ENCODE measurements around the gene CYB5RL. TPM values are rescaled to one million over a fixed set of nuclear protein-coding genes. Genes with fewer than 3 reads are reported as not detected.

The CYB5RL gene
- total RNA-seq, 2 donors from 2014 or later, result 8.7 to 9.0 TPM

DNA sequence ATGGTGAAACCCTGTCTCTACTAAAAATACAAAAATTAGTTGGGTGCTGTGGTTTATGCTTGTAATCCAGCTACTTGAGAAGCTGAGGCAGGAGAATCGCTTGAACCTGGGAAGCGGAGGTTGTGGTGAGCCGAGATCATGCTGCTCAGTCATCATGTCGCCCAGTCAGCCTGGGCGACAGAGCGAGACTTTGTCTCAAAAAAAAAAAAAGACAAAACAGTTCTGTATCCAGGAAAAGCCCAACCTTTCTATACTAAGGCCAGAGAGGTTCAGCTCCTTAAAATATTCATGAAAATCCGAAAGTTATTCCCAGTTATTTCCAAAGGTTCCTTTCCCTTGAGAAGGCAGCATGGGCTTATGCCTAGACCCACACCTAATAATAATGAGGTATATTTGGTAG is 4.4 kb upstream of the CYB5RL start:
- H3K27me3 ChIP-seq (replicated peaks; ENCODE audit: insufficient read depth), result no peaks in the 10 kb centered on the region
- H3K27ac ChIP-seq, result no peak overlapping the region
- DNase-seq (ENCODE audit: low spot score) (no peak), ATAC-seq (ENCODE audit: insufficient number of reproducible peaks, low FRiP score, low read depth) (no peak)
- peaks cover 25% of the 10 kb centered on the region for H3K36me3 ChIP-seq
- TF ChIP-seq CTCF (IDR thresholded peaks at IDR 0.05), result no peak
- H3K9me3 ChIP-seq, result no peaks in the 10 kb centered on the region
- H3K4me3 ChIP-seq, result no peak overlapping the region
- peaks cover 13 to 21% of the 10 kb centered on the region in 2 donors for H3K4me1 ChIP-seq (ENCODE audit: control insufficient read depth in 1 of 2, low read depth in 2 of 2)

DNA sequence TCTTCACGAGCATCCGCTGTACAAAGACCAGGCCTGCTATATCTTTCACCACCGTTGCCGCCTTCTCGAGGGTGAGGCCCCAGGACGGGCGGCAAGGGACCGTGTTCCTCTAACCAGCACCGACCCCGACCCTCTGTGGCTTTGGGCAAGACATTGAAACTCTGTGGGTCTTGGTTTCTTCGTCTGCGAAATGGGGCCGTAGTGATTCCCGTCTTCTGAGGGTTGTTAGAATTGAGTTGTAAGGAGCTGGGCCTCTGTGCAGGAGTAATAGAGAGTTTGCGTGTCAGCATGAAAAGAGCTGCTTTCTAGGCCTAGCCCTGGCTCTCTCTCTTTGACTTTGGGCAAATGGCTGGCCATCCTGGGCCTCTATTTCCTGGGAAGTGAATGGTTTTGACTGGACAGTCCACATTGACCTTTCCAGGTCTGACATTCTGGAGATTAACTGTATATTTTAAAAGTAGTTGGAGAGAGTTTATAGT is 728 bp upstream of the CYB5RL start:
- no peak for ATAC-seq (ENCODE audit: insufficient number of reproducible peaks, low FRiP score, low read depth)
- Histone ChIP-seq H3K4me3 (peak overlapping the region; percentile 88), H3K36me3 (peaks cover 17% of the 10 kb centered on the region), H3K4me1 (ENCODE audit: control insufficient read depth in 1 of 2, low read depth in 2 of 2) (peaks cover 15 to 26% of the 10 kb centered on the region in 2 donors), H3K27me3 (replicated peaks; ENCODE audit: insufficient read depth) (no peaks in the 10 kb centered on the region), H3K27ac (peak overlapping the region; percentile 43 to 57), H3K9me3 (no peaks in the 10 kb centered on the region)
- no peak for TF ChIP-seq CTCF (IDR thresholded peaks at IDR 0.05)
- no peak for DNase-seq (ENCODE audit: low spot score)

- DNase-seq (ENCODE audit: low spot score) (no peak), ATAC-seq (ENCODE audit: insufficient number of reproducible peaks, low FRiP score, low read depth) (no peak)
- H3K9me3 ChIP-seq, result no peaks in the 10 kb centered on the region
- peaks cover 17% of the 10 kb centered on the region for H3K36me3 ChIP-seq
- peaks cover 15 to 26% of the 10 kb centered on the region in 2 donors for H3K4me1 ChIP-seq (ENCODE audit: control insufficient read depth in 1 of 2, low read depth in 2 of 2)
- H3K27me3 ChIP-seq (replicated peaks; ENCODE audit: insufficient read depth), result no peaks in the 10 kb centered on the region
- H3K27ac ChIP-seq, result peak overlapping the region in 1 of 2 donors; percentile 37
- H3K4me3 ChIP-seq, result peak overlapping the region; percentile 88
- no peak for TF ChIP-seq CTCF (IDR thresholded peaks at IDR 0.05)
Measured at GRCh38 chr1:54199151-54199764, 572 bp downstream of the CYB5RL start.

DNA sequence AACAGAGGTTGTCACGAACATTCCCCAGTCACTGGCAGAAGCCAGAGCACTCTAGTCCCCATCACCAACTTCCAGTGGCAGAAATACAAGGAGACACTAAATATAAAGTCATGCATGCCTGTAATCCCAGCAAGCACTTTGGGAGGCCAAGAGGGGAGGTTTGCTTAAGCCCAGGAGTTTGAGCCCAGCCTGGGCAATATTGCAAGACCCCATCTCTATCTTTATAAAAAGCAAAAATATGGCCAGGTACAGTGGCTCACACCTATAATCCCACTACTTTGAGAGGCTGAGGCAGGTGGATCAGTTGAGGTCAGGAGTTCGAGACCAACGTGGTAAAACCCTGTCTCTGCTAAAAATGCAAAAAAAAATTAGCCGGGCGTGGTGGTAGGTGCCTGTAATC is 6.4 kb downstream of the CYB5RL start:
- no peak for TF ChIP-seq CTCF (IDR thresholded peaks at IDR 0.05)
- H3K27ac ChIP-seq, result no peak overlapping the region
- DNase-seq (ENCODE audit: low spot score) (no peak), ATAC-seq (ENCODE audit: insufficient number of reproducible peaks, low FRiP score, low read depth) (no peak)
- H3K36me3 ChIP-seq, result peaks cover 25% of the 10 kb centered on the region
- H3K4me3 ChIP-seq, result no peak overlapping the region
- H3K4me1 ChIP-seq (ENCODE audit: control insufficient read depth in 1 of 2, low read depth in 2 of 2), result no peaks in the 10 kb centered on the region
- no peaks in the 10 kb centered on the region for H3K27me3 ChIP-seq (replicated peaks; ENCODE audit: insufficient read depth)
- H3K9me3 ChIP-seq, result no peaks in the 10 kb centered on the region

- no peak for ATAC-seq (ENCODE audit: insufficient number of reproducible peaks, low FRiP score, low read depth)
- Histone ChIP-seq H3K4me1 (ENCODE audit: control insufficient read depth in 1 of 2, low read depth in 2 of 2) (no peaks in the 10 kb centered on the region), H3K36me3 (peaks cover 30% of the 10 kb centered on the region), H3K27ac (no peak overlapping the region), H3K27me3 (replicated peaks; ENCODE audit: insufficient read depth) (no peaks in the 10 kb centered on the region), H3K4me3 (no peak overlapping the region), H3K9me3 (no peaks in the 10 kb centered on the region)
- TF ChIP-seq CTCF (IDR thresholded peaks at IDR 0.05), result no peak
- DNase-seq (ENCODE audit: low spot score), result no peak
Measured at GRCh38 chr1:54191525-54191924, 8.3 kb downstream of the CYB5RL start.
